ENCODE results near the gene GALNS. TPM values are rescaled to one million over a fixed set of nuclear protein-coding genes. Genes with fewer than 3 reads are reported as not detected.

The GALNS gene
- total and polyA plus RNA-seq, 2 donors (not counting 3 experiments of a cell fraction or from before 2014, with no cell fraction given) = 21.8 to 40.2 TPM

GRCh38 chr16:88784856-88785105, 72.0 kb downstream of the GALNS start:
- no peaks in the 10 kb centered on the region for H3K9me3 ChIP-seq (replicated peaks; ENCODE audit: control insufficient read depth, insufficient read depth, low read length)
- no peak overlapping the region for H2AFZ ChIP-seq (ENCODE audit: low read depth, low read length)
- no peaks in the 10 kb centered on the region for H4K20me1 ChIP-seq (replicated peaks; ENCODE audit: control insufficient read depth, extremely low read depth, insufficient read depth, low read length)
- H3K27me3 ChIP-seq (ENCODE audit: control insufficient read depth in 2 of 2, insufficient read depth in 2 of 2, low read length in 2 of 2) = no peaks in the 10 kb centered on the region
- BruUV-seq (replicated peaks) = no TSS peak
- no peaks in the 10 kb centered on the region for H3K36me3 ChIP-seq (ENCODE audit: control insufficient read depth in 2 of 2, extremely low read depth in 1 of 2, insufficient read depth in 2 of 2, low read length in 2 of 2)
- H3K4me1 ChIP-seq (ENCODE audit: control insufficient read depth, extremely low read depth, insufficient read depth, low read length) = peaks cover 28% of the 10 kb centered on the region
- POLR2A ChIA-PET = interaction anchor here (0.7 to 2.3 kb wide), 4 partner anchors 12 to 47 kb away, joined by 3 to 6 read pairs (median 4); partner anchors contain the start of gene APRT
- no peaks in the 10 kb centered on the region for H3K9me1 ChIP-seq (replicated peaks; ENCODE audit: control insufficient read depth, extremely low read depth, insufficient read depth, low read length)
- TF ChIP-seq CTCF (IDR thresholded peaks at IDR 0.05; ENCODE audit: extremely low read depth in 1 of 2, insufficient read depth in 1 of 2, low read depth in 1 of 2, low read length in 2 of 2) = no peak
- FAIRE-seq = no peak
- peak overlapping the region; percentile 86 for H3K27ac ChIP-seq (ENCODE audit: insufficient read depth, low read depth, low read length)
- H3K79me2 ChIP-seq (ENCODE audit: control insufficient read depth, insufficient read depth, low read length) = peaks cover 47% of the 10 kb centered on the region
- dilution Hi-C loops (cut with MboI; ENCODE audit: extremely low pct_ligation_motif_present, low sequenced_read_pairs) = no loop called here
- intact Hi-C loops (cut with micrococcal nuclease) = loop anchor here (1.0 kb wide), 2 partner anchors 40 to 47 kb away; no protein-coding TSS in a partner anchor
- H3K4me2 ChIP-seq (ENCODE audit: insufficient read depth, low read length) = no peak overlapping the region
- CTCF ChIA-PET = interaction anchor here (0.6 to 8.2 kb wide), 19 partner anchors 11 to 432 kb away, joined by 3 to 165 read pairs (median 7); partner anchors contain the start of genes APRT and TRAPPC2L
- H3K4me3 ChIP-seq (replicated peaks in 1 of 3; ENCODE audit: insufficient read depth in 1 of 3, low read depth in 1 of 3, low read length in 3 of 3) = peak overlapping the region; percentile 32 to 93 (median 66)
- peak overlapping the region; percentile 83 for H3K9ac ChIP-seq (replicated peaks; ENCODE audit: extremely low read depth, insufficient read depth, low read length)
- DNase-seq (ENCODE audit: low read depth, low spot score) = no peak

GRCh38 chr16:88784074-88784855, 72.5 kb downstream of the GALNS start:
- DNase-seq (ENCODE audit: low read depth, low spot score) = peak; percentile 65
- H3K4me3 ChIP-seq (replicated peaks in 1 of 3; ENCODE audit: insufficient read depth in 1 of 3, low read depth in 1 of 3, low read length in 3 of 3) = peak overlapping the region; percentile 66 to 93 (median 66)
- no peaks in the 10 kb centered on the region for H4K20me1 ChIP-seq (replicated peaks; ENCODE audit: control insufficient read depth, extremely low read depth, insufficient read depth, low read length)
- intact Hi-C loops (cut with micrococcal nuclease) = no loop called here
- H3K9me3 ChIP-seq (replicated peaks; ENCODE audit: control insufficient read depth, insufficient read depth, low read length) = no peaks in the 10 kb centered on the region
- peaks cover 53% of the 10 kb centered on the region for H3K79me2 ChIP-seq (ENCODE audit: control insufficient read depth, insufficient read depth, low read length)
- H3K4me2 ChIP-seq (ENCODE audit: insufficient read depth, low read length) = peak overlapping the region; percentile 86
- peak overlapping the region; percentile 86 for H3K27ac ChIP-seq (ENCODE audit: insufficient read depth, low read depth, low read length)
- TF ChIP-seq FOS (IDR thresholded peaks at IDR 0.05; ENCODE audit: borderline replicate concordance, insufficient read depth, low read length) (no peak), GATA2 (IDR thresholded peaks at IDR 0.05; ENCODE audit: insufficient read depth, insufficient read length, low read depth, low read length) (no peak), MAX (IDR thresholded peaks at IDR 0.05; ENCODE audit: insufficient read depth, insufficient read length) (no peak), POLR2A (IDR thresholded peaks at IDR 0.05; ENCODE audit: low read depth, low read length) (peak; percentile 29), JUN (IDR thresholded peaks at IDR 0.05; ENCODE audit: borderline replicate concordance, insufficient read depth, insufficient read length, low read depth) (no peak), CTCF (IDR thresholded peaks at IDR 0.05; ENCODE audit: extremely low read depth in 1 of 2, insufficient read depth in 1 of 2, low read depth in 1 of 2, low read length in 2 of 2) (peak; percentile 40 to 66), EZH2 (IDR thresholded peaks at IDR 0.05; ENCODE audit: borderline replicate concordance, low read depth, low read length, severe bottlenecking) (no peak), POLR2AphosphoS5 (IDR thresholded peaks at IDR 0.05; ENCODE audit: insufficient read depth, low read depth, low read length) (peak; percentile 60), MYC (IDR thresholded peaks at IDR 0.05; ENCODE audit: low read depth, low read length) (no peak)
- H3K9ac ChIP-seq (replicated peaks; ENCODE audit: extremely low read depth, insufficient read depth, low read length) = peak overlapping the region; percentile 83
- H3K9me1 ChIP-seq (replicated peaks; ENCODE audit: control insufficient read depth, extremely low read depth, insufficient read depth, low read length) = no peaks in the 10 kb centered on the region
- no peak overlapping the region for H2AFZ ChIP-seq (ENCODE audit: low read depth, low read length)
- ChIA-PET POLR2A (interaction anchor here (0.7 to 2.3 kb wide), 3 partner anchors 28 to 222 kb away, joined by 3 to 6 read pairs (median 4); partner anchors contain the start of gene APRT), CTCF (interaction anchor here (0.6 to 8.2 kb wide), 22 partner anchors 8 to 432 kb away, joined by 3 to 165 read pairs (median 7); partner anchors contain the start of genes APRT and TRAPPC2L)
- H3K4me1 ChIP-seq (ENCODE audit: control insufficient read depth, extremely low read depth, insufficient read depth, low read length) = peaks cover 28% of the 10 kb centered on the region
- dilution Hi-C loops (cut with MboI; ENCODE audit: extremely low pct_ligation_motif_present, low sequenced_read_pairs) = no loop called here
- TSS peak; percentile 35 for BruUV-seq (replicated peaks)
- H3K27me3 ChIP-seq (ENCODE audit: control insufficient read depth in 2 of 2, insufficient read depth in 2 of 2, low read length in 2 of 2) = no peaks in the 10 kb centered on the region
- peaks cover 0 to 3% of the 10 kb centered on the region in 2 experiments for H3K36me3 ChIP-seq (ENCODE audit: control insufficient read depth in 2 of 2, extremely low read depth in 1 of 2, insufficient read depth in 2 of 2, low read length in 2 of 2)
- peak; percentile 89 for FAIRE-seq
